IPS DF 6.9 (cell line): ENCODE measurements around the gene C1QL1.
A peak's percentile ranks its signal among the peaks of the same experiment; 100 is the strongest.

Source experiments
- DNase-seq: peaks from one replicate; pipeline ENCODE4 v3.0.0-alpha.2; 2013; ENCODE audit warnings: low read depth, low spot score
- H3K27ac ChIP-seq: one replicate; pipeline ENCODE4 v1.5.1; 2013; ENCODE audit warnings: low read length, control low read depth
- H3K27me3 ChIP-seq: 2 replicates; pipeline ENCODE4 v1.6.1; 2013; ENCODE audit warnings: mild to moderate bottlenecking, low read length; ENCODE audit not compliant: control insufficient read depth, insufficient read depth
- H3K36me3 ChIP-seq: 2 replicates; pipeline ENCODE4 v1.6.1; 2013; ENCODE audit warnings: low read length; ENCODE audit not compliant: control insufficient read depth, insufficient read depth
- H3K4me1 ChIP-seq: 2 replicates; pipeline ENCODE4 v1.6.1; 2013; ENCODE audit warnings: low read length; ENCODE audit not compliant: control insufficient read depth, insufficient read depth
- H3K4me3 ChIP-seq: 2 replicates; pipeline ENCODE4 v1.5.1; 2013; ENCODE audit warnings: mild to moderate bottlenecking, low read length
- H3K9me3 ChIP-seq: 2 replicates; pipeline ENCODE4 v1.6.1; 2013; ENCODE audit warnings: low read length, inconsistent platforms; ENCODE audit not compliant: control insufficient read depth, insufficient read depth
- WGBS: extraction: QIAGEN DNeasy Blood & Tissue Kit; methylation state at CpG from one replicate; pipeline ENCODE4 v1.1.7; 2013; ENCODE audit warnings: mixed read lengths, missing lambda C conversion rate; ENCODE audit not compliant: insufficient read length, insufficient coverage; 5-methylcytosine and 5-hydroxymethylcytosine counted together

Gene C1QL1

DNA sequence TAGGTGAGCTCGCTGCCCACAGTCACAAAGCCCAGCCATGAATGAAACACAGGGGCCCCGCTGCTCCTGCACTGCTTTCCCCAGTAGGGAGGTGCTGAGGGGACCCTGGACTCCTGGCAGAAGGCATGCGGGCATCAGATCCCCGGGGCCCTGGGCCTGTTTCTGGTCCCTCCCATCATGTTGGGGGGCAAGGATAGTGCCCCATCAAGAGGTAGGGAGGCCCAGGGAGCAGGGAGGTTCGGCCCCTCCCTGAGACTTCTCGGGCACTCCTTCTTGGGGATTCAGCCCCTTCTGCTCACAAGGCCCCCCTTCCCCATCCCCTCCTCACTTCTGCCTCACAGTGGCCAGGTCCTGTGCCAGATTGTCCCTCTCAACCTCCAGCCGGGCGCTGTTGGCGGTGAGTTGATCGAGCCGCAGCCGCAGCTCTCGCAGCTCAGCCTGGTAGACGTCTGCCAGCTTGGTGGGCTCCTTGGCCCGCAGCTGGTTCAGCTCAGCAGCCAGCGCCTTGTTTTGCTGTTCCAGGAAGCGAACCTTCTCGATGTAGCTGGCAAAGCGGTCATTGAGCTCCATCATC, 53.3 kb downstream of the C1QL1 start:
- 0 out of 2 replicates have a peak, but pooled peaks cover 3% of the 10 kb centered on the region for H3K27me3 ChIP-seq
- H3K4me1 ChIP-seq, result 0 out of 2 replicates have a peak, but pooled peaks cover 2% of the 10 kb centered on the region
- no peak overlapping the region for H3K4me3 ChIP-seq
- no peaks in the 10 kb centered on the region for H3K9me3 ChIP-seq
- no peaks in the 10 kb centered on the region for H3K36me3 ChIP-seq
- no peak overlapping the region for H3K27ac ChIP-seq
- WGBS, result no CpG with 5 or more reads among the region's 19 CpGs
- no peak for DNase-seq

DNA sequence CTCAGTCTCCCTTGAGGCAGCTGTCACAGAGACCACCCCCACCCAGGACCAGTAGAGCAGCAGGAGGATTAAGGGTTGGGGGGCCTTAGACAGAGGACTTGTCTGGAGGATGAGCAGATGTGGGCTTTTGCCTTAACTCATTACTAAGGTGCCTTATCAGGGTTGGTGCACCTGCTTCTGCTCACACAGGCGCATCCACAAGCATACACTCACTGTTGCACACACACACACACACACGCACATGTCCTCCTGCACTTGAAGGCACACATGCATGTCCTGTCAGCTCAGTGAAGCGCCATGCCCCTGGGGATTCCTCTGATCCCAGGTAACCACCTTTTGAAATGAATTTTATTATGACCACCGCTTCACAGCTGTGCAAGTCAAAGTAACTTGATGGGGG, 54.0 kb downstream of the C1QL1 start:
- no peaks in the 10 kb centered on the region for H3K36me3 ChIP-seq
- H3K9me3 ChIP-seq, result no peaks in the 10 kb centered on the region
- 0 out of 2 replicates have a peak, but pooled peaks cover 2% of the 10 kb centered on the region for H3K4me1 ChIP-seq
- H3K27ac ChIP-seq, result no peak overlapping the region
- no peak overlapping the region for H3K4me3 ChIP-seq
- 0 out of 2 replicates have a peak, but pooled peaks cover 3% of the 10 kb centered on the region for H3K27me3 ChIP-seq
- DNase-seq, result no peak
- WGBS, result no CpG with 5 or more reads among the region's 4 CpGs

DNA sequence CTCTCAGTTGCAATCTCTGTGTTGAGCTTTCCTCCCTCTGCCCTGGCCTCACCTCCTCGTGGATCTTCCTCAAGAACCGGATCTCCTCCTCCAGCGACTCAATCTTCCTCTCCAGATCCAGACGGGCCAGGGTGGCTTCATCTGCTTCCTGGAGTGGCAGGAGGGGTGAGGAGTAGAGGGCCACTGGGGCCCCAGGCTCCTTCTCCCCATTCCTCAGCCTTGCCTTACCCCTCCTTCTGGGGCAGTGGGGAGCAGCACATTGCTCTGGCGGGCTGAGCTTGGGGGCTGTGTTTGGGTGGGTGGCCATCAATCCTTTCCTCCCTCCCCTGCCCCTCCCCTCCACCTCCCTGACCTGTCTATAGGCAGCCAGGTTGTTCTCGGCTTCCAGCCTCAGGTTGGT, 54.4 kb downstream of the C1QL1 start:
- H3K9me3 ChIP-seq, result no peaks in the 10 kb centered on the region
- no peak overlapping the region for H3K27ac ChIP-seq
- no peak for DNase-seq
- no peaks in the 10 kb centered on the region for H3K36me3 ChIP-seq
- 0 out of 2 replicates have a peak, but pooled peaks cover 2% of the 10 kb centered on the region for H3K4me1 ChIP-seq
- H3K4me3 ChIP-seq, result no peak overlapping the region
- no CpG with 5 or more reads among the region's 6 CpGs for WGBS
- 0 out of 2 replicates have a peak, but pooled peaks cover 3% of the 10 kb centered on the region for H3K27me3 ChIP-seq

DNA sequence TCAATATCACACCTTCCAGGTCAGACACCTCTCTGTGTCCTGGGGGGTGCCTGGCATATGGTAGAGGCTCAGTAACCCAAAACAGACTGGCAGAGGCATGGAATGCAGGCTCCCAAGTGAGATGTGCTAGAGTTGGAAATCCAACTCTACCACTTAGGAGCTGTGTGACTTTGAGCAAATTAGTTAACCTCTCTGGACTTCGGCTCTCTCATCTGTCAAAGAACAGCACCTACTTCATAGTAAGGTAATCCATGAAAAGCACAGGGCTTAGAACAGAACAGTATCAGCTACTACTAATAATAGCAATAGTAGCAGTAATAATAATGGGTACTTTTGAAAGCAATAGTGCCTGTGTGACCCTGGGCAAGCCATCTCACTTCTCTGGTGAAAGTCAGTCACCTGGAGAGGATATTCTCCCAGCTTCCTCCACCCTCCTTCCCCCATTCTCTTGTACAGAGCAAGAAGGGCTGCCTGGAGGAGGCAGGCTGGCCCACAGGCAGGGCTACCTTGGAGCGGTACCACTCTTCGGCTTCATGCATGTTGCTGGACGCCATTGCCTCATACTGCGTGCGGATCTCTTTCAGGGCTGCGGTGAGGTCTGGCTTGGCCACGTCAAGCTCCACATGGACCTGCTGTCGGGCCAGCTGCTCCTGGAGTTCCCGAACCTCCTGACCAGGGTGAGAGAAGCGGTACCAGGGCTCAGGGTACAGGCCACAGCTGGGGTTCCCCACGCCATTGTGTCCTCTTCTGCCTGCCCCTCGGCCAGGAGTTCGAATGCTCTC, 55.1 kb downstream of the C1QL1 start:
- 0 out of 2 replicates have a peak, but pooled peaks cover 2% of the 10 kb centered on the region for H3K4me1 ChIP-seq
- no peaks in the 10 kb centered on the region for H3K9me3 ChIP-seq
- no peak for DNase-seq
- WGBS, result no CpG with 5 or more reads among the region's 14 CpGs
- H3K4me3 ChIP-seq, result no peak overlapping the region
- H3K27me3 ChIP-seq, result 0 out of 2 replicates have a peak, but pooled peaks cover 3% of the 10 kb centered on the region
- H3K27ac ChIP-seq, result no peak overlapping the region
- no peaks in the 10 kb centered on the region for H3K36me3 ChIP-seq

DNA sequence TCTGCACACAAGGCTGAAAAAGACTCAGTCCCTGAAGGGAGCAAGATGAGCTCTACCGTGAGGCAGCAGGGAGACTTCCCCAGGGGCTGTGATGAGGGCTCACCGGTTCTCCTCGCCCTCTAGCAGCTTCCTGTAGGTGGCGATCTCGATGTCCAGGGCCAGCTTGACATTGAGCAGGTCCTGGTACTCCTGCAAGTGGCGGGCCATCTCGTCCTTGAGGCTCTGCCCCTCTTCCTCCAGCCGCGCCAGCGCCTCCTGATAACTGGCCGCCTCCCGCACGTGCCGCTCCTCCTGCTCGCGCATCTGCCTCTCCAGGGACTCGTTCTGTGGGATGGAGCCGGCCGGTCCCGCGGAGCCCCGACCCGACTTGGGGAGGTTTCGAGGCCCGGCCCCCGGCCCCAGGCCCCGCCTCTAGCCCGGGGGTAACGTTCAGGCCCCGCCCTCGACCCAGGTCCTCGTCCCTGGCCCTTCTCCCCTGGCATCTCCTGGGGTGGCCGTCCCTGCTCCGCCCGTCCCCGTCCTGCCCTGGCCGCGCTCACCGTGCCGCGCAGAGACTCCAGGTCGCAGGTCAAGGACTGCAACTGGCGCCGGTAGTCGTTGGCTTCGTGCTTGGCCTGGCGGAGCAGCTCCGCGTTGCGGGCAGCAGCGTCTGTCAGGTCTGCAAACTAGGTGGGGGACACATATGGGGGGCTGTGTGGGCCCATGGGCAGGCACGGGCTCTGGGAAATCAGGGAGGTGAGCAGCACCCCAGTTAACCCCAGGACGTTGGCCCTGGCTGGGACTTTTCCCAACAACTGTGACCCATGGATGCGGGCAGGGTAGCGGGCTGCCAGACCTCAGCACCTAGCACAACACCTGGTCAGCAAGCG, 56.7 kb downstream of the C1QL1 start:
- no peak overlapping the region for H3K27ac ChIP-seq

DNA sequence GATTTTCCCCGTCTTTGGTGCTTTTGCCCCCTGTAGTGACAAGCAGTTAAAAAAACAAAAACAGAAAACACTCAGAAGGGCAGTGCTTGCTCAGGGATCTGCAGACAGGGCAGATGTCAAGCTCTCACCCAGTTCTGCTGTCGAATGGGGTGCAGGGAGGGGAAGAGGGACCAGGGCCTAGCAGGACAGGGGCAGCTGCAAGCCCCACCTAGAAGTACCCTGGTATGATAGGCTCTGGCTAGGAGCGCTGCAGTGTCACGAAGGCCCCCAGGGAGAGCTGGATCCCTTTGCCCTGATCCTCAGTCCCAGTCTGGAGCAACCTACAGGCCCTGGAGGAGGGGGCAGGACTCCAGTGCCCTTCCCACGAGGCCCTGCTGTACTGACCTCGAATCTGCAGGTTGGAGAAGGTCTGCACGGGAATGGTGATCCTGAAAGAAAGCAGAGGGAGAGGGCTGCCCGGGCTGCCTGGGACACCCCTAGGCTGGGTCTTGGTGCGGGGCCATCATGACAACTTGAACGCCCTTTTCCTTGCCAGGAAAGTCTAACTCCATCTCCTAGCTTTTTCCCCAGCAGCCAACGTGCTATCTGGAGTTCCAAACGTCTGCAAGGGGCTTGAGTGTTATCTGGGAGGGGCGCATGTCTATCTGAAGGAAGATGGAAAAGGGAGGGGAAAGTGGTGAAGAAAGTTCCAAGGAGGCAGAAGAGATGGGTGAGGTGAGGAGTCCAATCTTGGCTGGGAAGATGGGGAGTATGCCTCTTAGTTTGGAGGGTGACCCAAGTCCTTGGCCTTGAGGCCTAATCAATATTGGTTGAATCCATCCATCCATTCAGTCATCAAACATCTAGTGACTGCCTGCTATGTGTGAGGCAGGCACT, 57.6 kb downstream of the C1QL1 start:
- no peak overlapping the region for H3K4me3 ChIP-seq
- 0 out of 2 replicates have a peak, but pooled peaks cover 3% of the 10 kb centered on the region for H3K27me3 ChIP-seq
- H3K9me3 ChIP-seq, result no peaks in the 10 kb centered on the region
- H3K36me3 ChIP-seq, result no peaks in the 10 kb centered on the region
- DNase-seq, result no peak
- no peak overlapping the region for H3K27ac ChIP-seq
- no CpG with 5 or more reads among the region's 13 CpGs for WGBS
- H3K4me1 ChIP-seq, result 0 out of 2 replicates have a peak, but pooled peaks cover 2% of the 10 kb centered on the region

More for the DNA sequence above, 56.7 kb downstream of the C1QL1 start:
- Histone ChIP-seq H3K36me3 (no peaks in the 10 kb centered on the region), H3K27me3 (0 out of 2 replicates have a peak, but pooled peaks cover 3% of the 10 kb centered on the region), H3K9me3 (no peaks in the 10 kb centered on the region), H3K4me3 (peak overlapping the region; percentile 27; the same call in 1 of the 2 replicates), H3K4me1 (0 out of 2 replicates have a peak, but pooled peaks cover 2% of the 10 kb centered on the region)
- peak; percentile 60 for DNase-seq
- WGBS, result no CpG with 5 or more reads among the region's 56 CpGs
